Measurements from ENCODE around the gene LRRD1.
"Not testable (repeated sequence)": the region's sequence is repeated elsewhere in the genome, so short reads cannot be mapped to it uniquely, and the experiment has no call there.

LRRD1 gene

GRCh38 chr7:92119213-92119759, 59.7 kb downstream of the LRRD1 start:
- DNase-seq (ENCODE audit: low read depth): no peak
- H3K4me3 ChIP-seq (ENCODE audit: low read depth, low read length): no peak overlapping the region
- TF ChIP-seq MYC (IDR thresholded peaks at IDR 0.05; ENCODE audit: low read depth, low read length): no peak
- no peak for TF ChIP-seq MAX (IDR thresholded peaks at IDR 0.05; ENCODE audit: low read depth, low read length)
- no peak for TF ChIP-seq POLR2A (IDR thresholded peaks at IDR 0.05; ENCODE audit: extremely low read depth, insufficient read length)
- TF ChIP-seq CTCF (IDR thresholded peaks at IDR 0.05; ENCODE audit: low read depth, low read length): no peak

GRCh38 chr7:92116949-92117348, 62.0 kb downstream of the LRRD1 start:
- no peak for DNase-seq (ENCODE audit: low read depth)
- TF ChIP-seq CTCF (IDR thresholded peaks at IDR 0.05; ENCODE audit: low read depth, low read length) (no peak), MAX (IDR thresholded peaks at IDR 0.05; ENCODE audit: low read depth, low read length) (no peak), POLR2A (IDR thresholded peaks at IDR 0.05; ENCODE audit: extremely low read depth, insufficient read length) (no peak), MYC (IDR thresholded peaks at IDR 0.05; ENCODE audit: low read depth, low read length) (no peak)
- no peak overlapping the region for H3K4me3 ChIP-seq (ENCODE audit: low read depth, low read length)

- TF ChIP-seq MAX (IDR thresholded peaks at IDR 0.05; ENCODE audit: low read depth, low read length) (no peak), POLR2A (IDR thresholded peaks at IDR 0.05; ENCODE audit: extremely low read depth, insufficient read length) (no peak), MYC (IDR thresholded peaks at IDR 0.05; ENCODE audit: low read depth, low read length) (no peak), CTCF (IDR thresholded peaks at IDR 0.05; ENCODE audit: low read depth, low read length) (no peak)
- H3K4me3 ChIP-seq (ENCODE audit: low read depth, low read length): no peak overlapping the region
- DNase-seq (ENCODE audit: low read depth): no peak
Observed at GRCh38 chr7:92115821-92116220, 63.1 kb downstream of the LRRD1 start.

- no peak for TF ChIP-seq POLR2A (IDR thresholded peaks at IDR 0.05; ENCODE audit: extremely low read depth, insufficient read length)
- TF ChIP-seq MYC (IDR thresholded peaks at IDR 0.05; ENCODE audit: low read depth, low read length): no peak
- no peak for TF ChIP-seq MAX (IDR thresholded peaks at IDR 0.05; ENCODE audit: low read depth, low read length)
Observed at GRCh38 chr7:92110857-92111256, 68.1 kb downstream of the LRRD1 start.

GRCh38 chr7:92108821-92109220, 70.1 kb downstream of the LRRD1 start:
- no peak overlapping the region for H3K4me3 ChIP-seq (ENCODE audit: low read depth, low read length)
- DNase-seq (ENCODE audit: low read depth): no peak
- TF ChIP-seq MYC (IDR thresholded peaks at IDR 0.05; ENCODE audit: low read depth, low read length): no peak
- no peak for TF ChIP-seq CTCF (IDR thresholded peaks at IDR 0.05; ENCODE audit: low read depth, low read length)
- no peak for TF ChIP-seq MAX (IDR thresholded peaks at IDR 0.05; ENCODE audit: low read depth, low read length)
- TF ChIP-seq POLR2A (IDR thresholded peaks at IDR 0.05; ENCODE audit: extremely low read depth, insufficient read length): no peak

More at GRCh38 chr7:92110857-92111256, 68.1 kb downstream of the LRRD1 start:
- H3K4me3 ChIP-seq (ENCODE audit: low read depth, low read length): no peak overlapping the region
- DNase-seq (ENCODE audit: low read depth): no peak

GRCh38 chr7:92102862-92103261, 76.1 kb downstream of the LRRD1 start:
- not testable (repeated sequence) for H3K4me3 ChIP-seq (ENCODE audit: low read depth, low read length); DNase-seq (ENCODE audit: low read depth)

GRCh38 chr7:92100534-92100933, 78.4 kb downstream of the LRRD1 start:
- TF ChIP-seq POLR2A (IDR thresholded peaks at IDR 0.05; ENCODE audit: extremely low read depth, insufficient read length) (no peak), MYC (IDR thresholded peaks at IDR 0.05; ENCODE audit: low read depth, low read length) (no peak), MAX (IDR thresholded peaks at IDR 0.05; ENCODE audit: low read depth, low read length) (no peak), CTCF (IDR thresholded peaks at IDR 0.05; ENCODE audit: low read depth, low read length) (no peak)
- H3K4me3 ChIP-seq (ENCODE audit: low read depth, low read length): no peak overlapping the region
- DNase-seq (ENCODE audit: low read depth): no peak

Measured in NB4 (cell line).